Stomach (tissue), 9 donors: ENCODE measurements around the gene COCH. TPM values are rescaled to one million over a fixed set of nuclear protein-coding genes. Genes with fewer than 3 reads are reported as not detected.

Source experiments
- DNase-seq, 2 donors: peaks; one replicate each; pipeline versions ENCODE4 v3.0.0 to v3.0.0-alpha.2; 2013 to 2019
- H3K27ac ChIP-seq, 5 donors: fragments of 200-600 bp in 4 of 5; sonication (generic) in 4 of 5; one replicate each; pipeline ENCODE4 v1.5.1; 2013 to 2019; ENCODE audit warnings: mild to moderate bottlenecking in 1 of 5, moderate library complexity in 1 of 5
- H3K27me3 ChIP-seq, 3 donors: fragments of 200-600 bp; sonication (generic); one replicate each; pipeline ENCODE4 v1.5.1; 2017 to 2019; ENCODE audit warnings: mixed run types in 1 of 3
- H3K36me3 ChIP-seq, 4 donors: fragments of 200-600 bp; sonication (generic); 1 replicate in 3 of 4; 2 replicates in 1 of 4; pipeline ENCODE4 v1.5.1; 2016 to 2019
- H3K4me1 ChIP-seq, 4 donors: fragments of 200-600 bp; sonication (generic); one replicate each; pipeline ENCODE4 v1.5.1; 2016 to 2019
- H3K4me3 ChIP-seq, 4 donors: fragments of 200-600 bp; sonication (generic) in 3 of 4; one replicate each; pipeline ENCODE4 v1.5.1; 2016 to 2019; ENCODE audit warnings: mild to moderate bottlenecking in 1 of 4
- H3K9me3 ChIP-seq, 4 donors: fragments of 200-600 bp; sonication (generic); one replicate each; pipeline ENCODE4 v1.5.1; 2016 to 2019
- EP300 ChIP-seq: sonication (generic); formaldehyde crosslinking; IDR thresholded peaks from one replicate; pipeline ENCODE4 v1.6.1; 2017; ENCODE audit warnings: antibody characterized with exemption
- POLR2A ChIP-seq, 4 donors: fragments of 450-650 bp; IDR thresholded peaks; one replicate each; pipeline ENCODE4 v1.6.1; 2016; ENCODE audit warnings: antibody characterized with exemption in 4 of 4, control low read depth in 2 of 4, mild to moderate bottlenecking in 1 of 4, moderate library complexity in 1 of 4
- POLR2AphosphoS5 ChIP-seq, 3 donors: sonication (generic); formaldehyde crosslinking; IDR thresholded peaks; one replicate each; pipeline ENCODE4 v1.6.1; 2016; ENCODE audit warnings: antibody characterized with exemption in 3 of 3
- WGBS, 5 donors: extraction: QIAGEN DNeasy Blood & Tissue Kit in 3 of 5; methylation state at CpG; one replicate each; pipeline versions ENCODE4 v1.1.5 to v1.1.7; 2013 to 2018; 5-methylcytosine and 5-hydroxymethylcytosine counted together
- intact Hi-C: fragments of 100-400 bp; cut with DNase I; formaldehyde crosslinking; loops from one replicate; pipeline ENCODE4 v1.15.1; 2023; ENCODE audit warnings: low total_unique reads
- polyA plus RNA-seq, 3 donors: library from polyadenylated mRNA; stranded (reverse); fragments of 200-250 nt; gene quantifications; one replicate each; pipeline ENCODE4 v1.2.3, GENCODE V29; 2013
- total RNA-seq, 5 donors: library from RNA; depleted of rRNA; stranded (reverse); fragments of >200 nt; gene quantifications; one replicate each; pipeline versions ENCODE4 v1.1.0 to v1.2.3, GENCODE V29; 2014 to 2016
- TF ChIP-seq, protein P1 (sequence below), 7 experiments: fragments of 450-650 bp in 4 of 7; fragments of 200-600 bp in 3 of 7; sonication (generic) in 3 of 7; IDR thresholded peaks; one replicate each; pipeline ENCODE4 v1.5.1; 2016 to 2019; ENCODE audit warnings: antibody characterized with exemption in 7 of 7, control low read depth in 2 of 7, mild to moderate bottlenecking in 1 of 7
- donor health status: healthy with polysubstance abuse.
- donor health status: Bipolar disorder and iron deficiency.
- donor health status: healthy.

The COCH gene
- total and polyA plus RNA-seq, 8 donors, result 0.25 to 3.0 (median 1.2) TPM; not detected in 3

DNA sequence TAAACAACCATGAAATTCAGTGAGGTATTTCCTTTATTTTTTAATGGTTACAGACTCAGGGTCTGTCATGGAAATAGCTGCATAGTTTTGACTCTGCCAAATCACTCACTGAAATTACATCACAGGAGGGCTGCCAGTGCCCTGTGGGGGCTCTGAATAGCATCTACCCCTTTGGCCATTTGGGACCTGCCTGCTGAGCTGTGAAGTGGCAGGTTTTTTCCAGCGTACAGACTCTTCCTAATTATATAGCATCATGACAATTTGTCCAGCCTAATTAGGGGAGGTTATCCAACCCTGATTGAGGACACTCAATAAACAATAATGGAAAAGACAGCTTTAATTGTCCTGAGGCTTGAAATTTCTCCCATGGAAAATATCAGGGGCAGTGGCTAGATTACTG is 1.8 kb upstream of the COCH start:
- no peak for DNase-seq
- peaks cover 0 to 61% (median 29%) of the 10 kb centered on the region in 3 donors for H3K27me3 ChIP-seq
- intact Hi-C loops, result no loop called here
- H3K27ac ChIP-seq, result no peak overlapping the region
- H3K4me3 ChIP-seq, result no peak overlapping the region
- TF ChIP-seq EP300 (no peak), POLR2AphosphoS5 (IDR thresholded peaks at IDR 0.05) (no peak), POLR2A (IDR thresholded peaks at IDR 0.05) (no peak)
- TF ChIP-seq, protein P1, sequence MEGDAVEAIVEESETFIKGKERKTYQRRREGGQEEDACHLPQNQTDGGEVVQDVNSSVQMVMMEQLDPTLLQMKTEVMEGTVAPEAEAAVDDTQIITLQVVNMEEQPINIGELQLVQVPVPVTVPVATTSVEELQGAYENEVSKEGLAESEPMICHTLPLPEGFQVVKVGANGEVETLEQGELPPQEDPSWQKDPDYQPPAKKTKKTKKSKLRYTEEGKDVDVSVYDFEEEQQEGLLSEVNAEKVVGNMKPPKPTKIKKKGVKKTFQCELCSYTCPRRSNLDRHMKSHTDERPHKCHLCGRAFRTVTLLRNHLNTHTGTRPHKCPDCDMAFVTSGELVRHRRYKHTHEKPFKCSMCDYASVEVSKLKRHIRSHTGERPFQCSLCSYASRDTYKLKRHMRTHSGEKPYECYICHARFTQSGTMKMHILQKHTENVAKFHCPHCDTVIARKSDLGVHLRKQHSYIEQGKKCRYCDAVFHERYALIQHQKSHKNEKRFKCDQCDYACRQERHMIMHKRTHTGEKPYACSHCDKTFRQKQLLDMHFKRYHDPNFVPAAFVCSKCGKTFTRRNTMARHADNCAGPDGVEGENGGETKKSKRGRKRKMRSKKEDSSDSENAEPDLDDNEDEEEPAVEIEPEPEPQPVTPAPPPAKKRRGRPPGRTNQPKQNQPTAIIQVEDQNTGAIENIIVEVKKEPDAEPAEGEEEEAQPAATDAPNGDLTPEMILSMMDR (IDR thresholded peaks at IDR 0.05), result no peak
- no peaks in the 10 kb centered on the region for H3K9me3 ChIP-seq
- WGBS, 5 donors, result 64 to 100% (median 93%) methylated on average over 1 of the region's 1 CpG
- peaks cover 17 to 23% (median 19%) of the 10 kb centered on the region in 4 donors for H3K4me1 ChIP-seq
- H3K36me3 ChIP-seq, result no peaks in the 10 kb centered on the region

DNA sequence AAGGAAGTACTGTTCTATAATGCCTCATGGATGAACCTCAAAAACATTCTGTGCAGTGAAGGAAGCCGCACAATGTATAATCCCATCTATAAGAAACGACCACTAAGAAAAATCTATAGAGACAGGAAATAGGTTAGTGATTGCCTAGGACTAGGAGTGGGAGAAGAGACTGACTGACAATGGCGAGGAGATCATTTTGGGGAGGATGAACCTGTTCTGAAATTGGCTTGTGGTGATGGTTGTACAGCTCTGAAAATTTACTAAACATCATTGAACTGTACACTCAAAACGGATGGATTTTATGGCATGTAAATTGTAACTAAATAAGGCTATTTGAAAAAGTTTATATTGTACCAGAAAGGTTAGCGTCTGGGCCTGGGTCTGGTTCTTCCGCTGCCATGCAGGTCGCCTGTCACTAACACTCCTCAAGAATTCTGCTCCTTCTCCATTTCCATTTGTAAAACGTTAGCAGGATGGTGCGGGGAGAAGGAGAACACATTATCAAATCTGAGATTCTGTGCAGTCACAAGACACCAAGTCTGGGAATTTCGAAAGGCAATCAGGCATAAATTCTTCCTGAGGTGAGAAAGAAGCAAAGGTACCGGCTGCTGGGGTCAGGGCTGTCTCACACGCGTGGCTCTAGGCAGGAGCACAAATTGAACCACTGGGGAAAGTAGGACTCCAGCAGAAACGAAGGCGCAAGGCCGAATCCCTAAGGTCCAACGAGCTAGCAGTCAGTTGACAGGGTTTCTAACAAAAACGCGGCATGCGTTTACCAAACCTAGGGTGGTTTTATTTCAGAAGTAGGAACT is 845 bp upstream of the COCH start:
- peak overlapping the region; percentile 54 to 72 (median 63) for H3K4me3 ChIP-seq
- H3K4me1 ChIP-seq, result peaks cover 17 to 23% (median 19%) of the 10 kb centered on the region in 4 donors
- 68 to 83% (median 80%) methylated on average over 20 of the region's 20 CpGs for WGBS, 5 donors

GRCh38 chr14:30874999-30875787 is 834 bp downstream of the COCH start:
- TF ChIP-seq POLR2A (IDR thresholded peaks at IDR 0.05), result no peak
- TF ChIP-seq POLR2AphosphoS5 (IDR thresholded peaks at IDR 0.05), result no peak
- TF ChIP-seq, protein P1 (IDR thresholded peaks at IDR 0.05), result no peak
- TF ChIP-seq EP300, result no peak
- Histone ChIP-seq H3K4me3 (peak overlapping the region; percentile 54 to 72 (median 63)), H3K4me1 (peaks cover 17 to 23% (median 19%) of the 10 kb centered on the region in 4 donors), H3K27me3 (peaks cover 0 to 64% (median 29%) of the 10 kb centered on the region in 3 donors), H3K9me3 (no peaks in the 10 kb centered on the region), H3K36me3 (no peaks in the 10 kb centered on the region), H3K27ac (no peak overlapping the region)
- intact Hi-C loops, result no loop called here
- 3 to 6% (median 4%) methylated on average over 20 to 48 of the region's 48 CpGs for WGBS, 5 donors
- peak in 1 of 2 donors; percentile 44 for DNase-seq

More for the DNA sequence above, 845 bp upstream of the COCH start:
- peaks cover 0 to 64% (median 29%) of the 10 kb centered on the region in 3 donors for H3K27me3 ChIP-seq
- no peaks in the 10 kb centered on the region for H3K36me3 ChIP-seq
- H3K27ac ChIP-seq, result no peak overlapping the region
- no peak for TF ChIP-seq EP300
- TF ChIP-seq POLR2AphosphoS5 (IDR thresholded peaks at IDR 0.05), result no peak
- TF ChIP-seq, protein P1 (IDR thresholded peaks at IDR 0.05), result no peak
- TF ChIP-seq POLR2A (IDR thresholded peaks at IDR 0.05), result no peak
- H3K9me3 ChIP-seq, result no peaks in the 10 kb centered on the region
- no peak for DNase-seq
- intact Hi-C loops, result no loop called here

DNA sequence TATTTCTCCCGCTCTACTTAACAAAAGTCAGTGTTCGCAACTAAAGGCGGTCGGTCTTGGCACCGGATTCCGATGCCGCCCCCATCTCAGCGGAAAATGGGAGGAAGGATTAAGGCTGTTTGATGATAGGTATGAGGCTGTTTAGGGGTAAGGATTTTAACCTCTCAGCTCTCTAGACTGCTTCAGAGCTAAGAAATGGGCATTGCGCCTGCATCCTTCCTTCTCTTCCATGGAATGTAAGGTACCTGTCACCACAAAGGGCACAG is 1.4 kb downstream of the COCH start:
- WGBS, 5 donors, result 27 to 42% (median 37%) methylated on average over 9 of the region's 9 CpGs
- H3K4me3 ChIP-seq, result peak overlapping the region in 2 of 4 donors; percentile 59 to 72

More for the DNA sequence above, 1.4 kb downstream of the COCH start:
- H3K36me3 ChIP-seq, result no peaks in the 10 kb centered on the region
- H3K4me1 ChIP-seq, result peaks cover 17 to 23% (median 19%) of the 10 kb centered on the region in 4 donors
- no peak overlapping the region for H3K27ac ChIP-seq
- intact Hi-C loops, result no loop called here
- H3K9me3 ChIP-seq, result no peaks in the 10 kb centered on the region
- H3K27me3 ChIP-seq, result peaks cover 0 to 64% (median 29%) of the 10 kb centered on the region in 3 donors
- peak in 1 of 2 donors; percentile 18 for DNase-seq
- TF ChIP-seq, protein P1 (IDR thresholded peaks at IDR 0.05), result no peak
- no peak for TF ChIP-seq POLR2A (IDR thresholded peaks at IDR 0.05)
- no peak for TF ChIP-seq POLR2AphosphoS5 (IDR thresholded peaks at IDR 0.05)
- no peak for TF ChIP-seq EP300
